K562 (cell line): ENCODE data around the gene MUC5B. TPM values are rescaled to one million over a fixed set of nuclear protein-coding genes. Genes with fewer than 3 reads are reported as not detected.

ENCODE experiments used
- ATAC-seq: fragments of 200-7000 bp; cut with Tn5 transposase; 3 replicates; pipeline ENCODE4 v1.9.1; 2020; ENCODE audit warnings: moderate library complexity
- BruUV-seq: library from RNA; stranded (reverse); fragments of 400-500 nt; replicated peaks from 2 replicates; lab custom pipeline; 2021; lab: Mats Ljungman, UMichigan
- CTCF ChIA-PET: fragments of 300-600 bp; formaldehyde crosslinking; extraction: SDS; loops from one replicate; lab custom pipeline; 2021; ENCODE audit warnings: low intra/inter-chr PET ratio; lab: Yijun Ruan, JAX
- POLR2A ChIA-PET: fragments of 300-600, 350-650 bp; sonication (Branson Sonifier 250); formaldehyde crosslinking; extraction: SDS; loops from one replicate; lab custom pipeline; 2021; ENCODE audit warnings: antibody characterized with exemption, inconsistent platforms; lab: Yijun Ruan, JAX
- DNase-seq, 4 experiments: peaks; one replicate each; pipeline versions ENCODE4 v3.0.0 to v3.0.0-alpha.2; 2011 to 2018; ENCODE audit warnings: low spot score in 3 of 4, mixed read lengths in 3 of 4; ENCODE audit errors: extremely low read depth in 1 of 4
- FAIRE-seq: peaks from 2 replicates; lab custom pipeline; 2011; peaks lifted over from hg19 to GRCh38; lab: Jason Lieb, UNC
- H2AFZ ChIP-seq: 2 replicates; pipeline ENCODE4 v1.6.0; 2011; ENCODE audit warnings: low read depth, low read length, control low read depth, inconsistent platforms
- H3K27ac ChIP-seq: fragments of 200-600 bp; 3 replicates; pipeline ENCODE4 v1.8.0; 2011; ENCODE audit warnings: low read depth, mild to moderate bottlenecking, control low read depth, inconsistent platforms, low read length, moderate library complexity, mixed read lengths; ENCODE audit errors: extremely low read depth
- H3K27me3 ChIP-seq, 2 experiments: fragments of 300-600 bp in 1 of 2; 2 replicates in 1 of 2; 3 replicates in 1 of 2; pipeline versions ENCODE4 v1.6.0 to v1.8.0; 2011; ENCODE audit warnings: inconsistent platforms in 2 of 2, low read length in 2 of 2, mild to moderate bottlenecking in 1 of 2, mixed read lengths in 1 of 2, moderate library complexity in 1 of 2; ENCODE audit not compliant: control insufficient read depth in 2 of 2, insufficient read depth in 2 of 2
- H3K36me3 ChIP-seq: fragments of 300-600 bp; 3 replicates; pipeline ENCODE4 v1.8.0; 2011; ENCODE audit warnings: mild to moderate bottlenecking, low read length, inconsistent platforms; ENCODE audit not compliant: control insufficient read depth, insufficient read depth
- H3K4me1 ChIP-seq, 2 experiments: fragments of 200-600 bp in 1 of 2; replicated peaks in 1 of 2; 2 replicates in 1 of 2; 3 replicates in 1 of 2; pipeline versions ENCODE4 v1.5.1 to v1.8.0; 2011; ENCODE audit warnings: inconsistent platforms in 2 of 2, low read length in 2 of 2, mild to moderate bottlenecking in 1 of 2, mixed read lengths in 1 of 2, moderate library complexity in 1 of 2; ENCODE audit not compliant: control insufficient read depth in 2 of 2, insufficient read depth in 2 of 2
- H3K4me2 ChIP-seq: 2 replicates; pipeline ENCODE4 v1.6.1; 2011; ENCODE audit warnings: low read length, control low read depth, inconsistent platforms, mixed read lengths; ENCODE audit not compliant: insufficient read depth
- H3K4me3 ChIP-seq: fragments of 200-600 bp; sonication (generic), shearing (Covaris generic); 2 replicates; pipeline ENCODE4 v1.5.1; 2016; ENCODE audit warnings: control low read depth, inconsistent platforms
- H3K79me2 ChIP-seq: fragments of 200-600 bp; 3 replicates; pipeline ENCODE4 v1.8.0; 2011; ENCODE audit warnings: low read length, inconsistent platforms; ENCODE audit not compliant: control insufficient read depth, insufficient read depth
- H3K9ac ChIP-seq, 2 experiments: 2 replicates each; pipeline versions ENCODE4 v1.6.0 to v1.6.1; 2011; ENCODE audit warnings: low read depth in 2 of 2, low read length in 2 of 2, control low read depth in 1 of 2, inconsistent platforms in 1 of 2, mild to moderate bottlenecking in 1 of 2, mixed read lengths in 1 of 2; ENCODE audit not compliant: insufficient read depth in 1 of 2
- H3K9me1 ChIP-seq: one replicate; pipeline ENCODE4 v1.6.0; 2011; ENCODE audit warnings: inconsistent platforms, mild to moderate bottlenecking, low read length, moderate library complexity; ENCODE audit not compliant: control insufficient read depth, insufficient read depth
- H3K9me3 ChIP-seq: replicated peaks from 2 replicates; pipeline ENCODE4 v1.5.1; 2011; ENCODE audit warnings: low read depth, low read length, inconsistent platforms; ENCODE audit not compliant: control insufficient read depth, insufficient read depth
- H4K20me1 ChIP-seq: replicated peaks from 2 replicates; pipeline ENCODE4 v1.6.1; 2011; ENCODE audit warnings: low read length, inconsistent platforms, mixed read lengths; ENCODE audit not compliant: control insufficient read depth, insufficient read depth
- CHD4 ChIP-seq: fragments of 200-600 bp; sonication (generic); IDR thresholded peaks from 3 replicates; pipeline ENCODE4 v1.6.1; 2012; ENCODE audit warnings: low read depth, mild to moderate bottlenecking, mixed read lengths, low read length, inconsistent platforms; ENCODE audit not compliant: insufficient read depth, insufficient replicate concordance, poor library complexity, severe bottlenecking
- DIDO1 ChIP-seq: fragments of 450-650 bp; IDR thresholded peaks from 2 replicates; pipeline ENCODE4 v1.6.1; 2016; ENCODE audit warnings: low read depth, missing biosample characterization, missing genetic modification characterization
- FIP1L1 ChIP-seq: fragments of 200-400 bp; formaldehyde crosslinking; IDR thresholded peaks from 2 replicates; pipeline ENCODE4 v1.6.1; 2018; ENCODE audit warnings: mild to moderate bottlenecking, low read depth, low read length; ENCODE audit not compliant: poor library complexity, severe bottlenecking
- HCFC1 ChIP-seq: IDR thresholded peaks from 2 replicates; pipeline ENCODE4 v1.6.1; 2012; ENCODE audit warnings: low read depth, low read length, improper control_type of control experiment
- NR2C1 ChIP-seq, 2 experiments: fragments of 450-650 bp; IDR thresholded peaks; 2 replicates each; pipeline ENCODE4 v1.6.1; 2017; ENCODE audit warnings: mild to moderate bottlenecking in 2 of 2, antibody characterized with exemption in 1 of 2, inconsistent platforms in 1 of 2, missing compliant biosample characterization in 1 of 2, missing genetic modification characterization in 1 of 2
- NR2C2 ChIP-seq, 2 experiments: fragments of 200-800 bp in 1 of 2; sonication (Bioruptor generic) in 1 of 2; sonication (generic) in 1 of 2; formaldehyde crosslinking in 1 of 2; IDR thresholded peaks; 2 replicates each; pipeline versions ENCODE4 v1.6.1 to v1.8.0; 2016 to 2022; ENCODE audit warnings: mild to moderate bottlenecking in 1 of 2, missing compliant biosample characterization in 1 of 2, missing genetic modification characterization in 1 of 2, missing genetic modification reagents in 1 of 2
- PCBP1 ChIP-seq: fragments of 200-400 bp; formaldehyde crosslinking; IDR thresholded peaks from 2 replicates; pipeline ENCODE4 v1.6.1; 2018; ENCODE audit warnings: mild to moderate bottlenecking, low read depth, low read length; ENCODE audit not compliant: poor library complexity, severe bottlenecking
- RBM15 ChIP-seq: fragments of 200-400 bp; formaldehyde crosslinking; IDR thresholded peaks from 2 replicates; pipeline ENCODE4 v1.6.1; 2018; ENCODE audit warnings: mild to moderate bottlenecking, low read length, moderate library complexity; ENCODE audit not compliant: insufficient read depth
- TBL1XR1 ChIP-seq, 2 experiments: IDR thresholded peaks; 2 replicates each; pipeline ENCODE4 v1.6.1; 2012; ENCODE audit warnings: improper control_type of control experiment in 2 of 2, low read length in 2 of 2, mild to moderate bottlenecking in 1 of 2
- ZNF41 ChIP-seq: fragments of 250-450 bp; sonication (Bioruptor Pico); conservative IDR thresholded peaks from 2 replicates; pipeline ENCODE4 v1.4.0; 2020; ENCODE audit warnings: mild to moderate bottlenecking
- ZNF57 ChIP-seq: fragments of 450-650 bp; formaldehyde crosslinking; IDR thresholded peaks from 2 replicates; pipeline ENCODE4 v1.4.0; 2020; ENCODE audit warnings: mild to moderate bottlenecking, moderate library complexity
- WGBS: fragments of 100-300 bp; shearing (Covaris generic); methylation state at CpG from one replicate; pipeline ENCODE4 v1.1.6; 2016; ENCODE audit warnings: low coverage, mixed read lengths; ENCODE audit not compliant: insufficient coverage; ENCODE audit errors: missing lambda C conversion rate; 5-methylcytosine and 5-hydroxymethylcytosine counted together
- in situ Hi-C: fragments of 300-500 bp; cut with MboI; formaldehyde crosslinking; loops from 4 replicates; pipeline ENCODE4 v1.15.0; 2018; ENCODE audit warnings: inconsistent platforms, mixed read lengths
- intact Hi-C: fragments of 100-400 bp; cut with micrococcal nuclease; formaldehyde crosslinking; loops from 2 replicates; pipeline ENCODE4 v1.14.2; 2022
- polyA plus RNA-seq, 8 experiments: library from polyadenylated mRNA; depleted of rRNA in 4 of 8; stranded (reverse) in 5 of 8; unstranded in 3 of 8; fragments of >200 nt; fragmentation: Nextera tagmentation in 2 of 8; fragmentation: Illumina TruSeq in 1 of 8; extraction: Ambion mirVana in 2 of 8; extraction: Trizol in 1 of 8; gene quantifications; 2 replicates each; pipeline versions ENCODE4 v1.2.1 to v1.2.3, GENCODE V29; 2011 to 2014; ENCODE audit warnings: inconsistent platforms in 1 of 8, missing spikeins in 1 of 8
- total RNA-seq, 7 experiments: library from RNA; depleted of rRNA in 6 of 7; stranded (reverse); fragments of >200 nt in 6 of 7; fragmentation: Illumina TruSeq in 2 of 7; extraction: Trizol in 2 of 7; gene quantifications; 2 replicates each; pipeline versions ENCODE4 v1.2.1 to v1.2.3, GENCODE V29; 2011 to 2021; ENCODE audit warnings: low replicate concordance in 1 of 7
- TF ChIP-seq, protein P1 (sequence below): fragments of 250-450 bp; sonication (Bioruptor Pico); IDR thresholded peaks from 2 replicates; pipeline ENCODE4 v1.4.0; 2020; ENCODE audit warnings: mild to moderate bottlenecking
- TF ChIP-seq, protein P2 (sequence below): sonication (generic); formaldehyde crosslinking; IDR thresholded peaks from 2 replicates; pipeline ENCODE4 v1.8.0; 2022; ENCODE audit warnings: mild to moderate bottlenecking, missing genetic modification reagents

MUC5B gene
- total and polyA plus RNA-seq, 9 of the 15 experiments (the other 6 are each of a cell fraction or from before 2014, with no cell fraction given), result 0.04 to 0.95 TPM; not detected in 7

DNA sequence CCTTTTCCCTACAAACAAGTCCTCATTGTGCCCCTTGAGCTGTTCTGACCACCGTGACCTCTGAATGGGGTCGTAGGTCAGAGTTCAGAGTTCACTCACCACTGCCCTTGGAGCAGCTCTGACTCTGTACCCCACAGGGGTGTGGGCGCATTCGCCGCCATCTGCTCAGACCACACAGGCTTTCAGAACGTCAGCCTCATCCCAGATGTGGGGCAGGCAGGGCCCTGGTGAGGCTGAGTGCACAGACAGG is 14.8 kb upstream of the MUC5B start:
- peaks cover 3% of the 10 kb centered on the region; the same call in 1 of the 2 replicates for H4K20me1 ChIP-seq
- no peaks in the 10 kb centered on the region for H3K9me3 ChIP-seq
- H3K4me2 ChIP-seq, result no peak overlapping the region
- no peak overlapping the region for H3K4me3 ChIP-seq
- H3K4me1 ChIP-seq, result peaks cover 0 to 46% of the 10 kb centered on the region in 2 experiments; a peak in 1 of 5 replicates
- FAIRE-seq (no peak), ATAC-seq (no peak), DNase-seq (no peak)
- TF ChIP-seq PCBP1 (no peak), TBL1XR1 (IDR thresholded peaks at IDR 0.05; ENCODE audit: low read length in 2 of 2) (no peak), ZNF41 (CRISPR knock-in tag) (no peak), ZNF57 (CRISPR knock-in tag) (no peak), RBM15 (no peak), FIP1L1 (no peak), CHD4 (no peak), NR2C1 (IDR thresholded peaks at IDR 0.05) (peak; percentile 95), NR2C1 (tag; IDR thresholded peaks at IDR 0.05) (peak; percentile 93), HCFC1 (no peak), DIDO1 (tag) (no peak), NR2C2 (CRISPR knock-in tag; IDR thresholded peaks at IDR 0.05) (peak; percentile 94), NR2C2 (tag; IDR thresholded peaks at IDR 0.05) (peak; percentile 84)
- TF ChIP-seq, protein P1, sequence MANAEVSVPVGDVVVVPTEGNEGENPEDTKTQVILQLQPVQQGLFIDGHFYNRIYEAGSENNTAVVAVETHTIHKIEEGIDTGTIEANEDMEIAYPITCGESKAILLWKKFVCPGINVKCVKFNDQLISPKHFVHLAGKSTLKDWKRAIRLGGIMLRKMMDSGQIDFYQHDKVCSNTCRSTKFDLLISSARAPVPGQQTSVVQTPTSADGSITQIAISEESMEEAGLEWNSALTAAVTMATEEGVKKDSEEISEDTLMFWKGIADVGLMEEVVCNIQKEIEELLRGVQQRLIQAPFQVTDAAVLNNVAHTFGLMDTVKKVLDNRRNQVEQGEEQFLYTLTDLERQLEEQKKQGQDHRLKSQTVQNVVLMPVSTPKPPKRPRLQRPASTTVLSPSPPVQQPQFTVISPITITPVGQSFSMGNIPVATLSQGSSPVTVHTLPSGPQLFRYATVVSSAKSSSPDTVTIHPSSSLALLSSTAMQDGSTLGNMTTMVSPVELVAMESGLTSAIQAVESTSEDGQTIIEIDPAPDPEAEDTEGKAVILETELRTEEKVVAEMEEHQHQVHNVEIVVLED (CRISPR knock-in tag), result no peak
- TF ChIP-seq, protein P2, sequence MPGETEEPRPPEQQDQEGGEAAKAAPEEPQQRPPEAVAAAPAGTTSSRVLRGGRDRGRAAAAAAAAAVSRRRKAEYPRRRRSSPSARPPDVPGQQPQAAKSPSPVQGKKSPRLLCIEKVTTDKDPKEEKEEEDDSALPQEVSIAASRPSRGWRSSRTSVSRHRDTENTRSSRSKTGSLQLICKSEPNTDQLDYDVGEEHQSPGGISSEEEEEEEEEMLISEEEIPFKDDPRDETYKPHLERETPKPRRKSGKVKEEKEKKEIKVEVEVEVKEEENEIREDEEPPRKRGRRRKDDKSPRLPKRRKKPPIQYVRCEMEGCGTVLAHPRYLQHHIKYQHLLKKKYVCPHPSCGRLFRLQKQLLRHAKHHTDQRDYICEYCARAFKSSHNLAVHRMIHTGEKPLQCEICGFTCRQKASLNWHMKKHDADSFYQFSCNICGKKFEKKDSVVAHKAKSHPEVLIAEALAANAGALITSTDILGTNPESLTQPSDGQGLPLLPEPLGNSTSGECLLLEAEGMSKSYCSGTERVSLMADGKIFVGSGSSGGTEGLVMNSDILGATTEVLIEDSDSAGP (CRISPR knock-in tag), result no peak
- no peak overlapping the region for H2AFZ ChIP-seq
- intact Hi-C loops, result no loop called here
- no peaks in the 10 kb centered on the region for H3K36me3 ChIP-seq
- no peak overlapping the region for H3K9ac ChIP-seq
- H3K27me3 ChIP-seq, result peaks cover 4 to 58% of the 10 kb centered on the region in 2 experiments; a peak in 4 of 5 replicates
- POLR2A ChIA-PET, result interaction anchor here (0.8 kb wide), 1 partner anchor 308 kb away, joined by 4 read pairs; no protein-coding TSS in a partner anchor
- CTCF ChIA-PET, result no interaction called here
- H3K9me1 ChIP-seq, result no peaks in the 10 kb centered on the region
- H3K79me2 ChIP-seq, result no peaks in the 10 kb centered on the region
- no peak overlapping the region for H3K27ac ChIP-seq
- 4% methylated on average over 6 of the region's 6 CpGs for WGBS
- BruUV-seq, result no TSS peak
- in situ Hi-C loops, result no loop called here
